ENCODE measurements around the gene TPRA1.
"Not testable (repeated sequence)": the region's sequence is repeated elsewhere in the genome, so short reads cannot be mapped to it uniquely, and the experiment has no call there.

TPRA1 gene

DNA sequence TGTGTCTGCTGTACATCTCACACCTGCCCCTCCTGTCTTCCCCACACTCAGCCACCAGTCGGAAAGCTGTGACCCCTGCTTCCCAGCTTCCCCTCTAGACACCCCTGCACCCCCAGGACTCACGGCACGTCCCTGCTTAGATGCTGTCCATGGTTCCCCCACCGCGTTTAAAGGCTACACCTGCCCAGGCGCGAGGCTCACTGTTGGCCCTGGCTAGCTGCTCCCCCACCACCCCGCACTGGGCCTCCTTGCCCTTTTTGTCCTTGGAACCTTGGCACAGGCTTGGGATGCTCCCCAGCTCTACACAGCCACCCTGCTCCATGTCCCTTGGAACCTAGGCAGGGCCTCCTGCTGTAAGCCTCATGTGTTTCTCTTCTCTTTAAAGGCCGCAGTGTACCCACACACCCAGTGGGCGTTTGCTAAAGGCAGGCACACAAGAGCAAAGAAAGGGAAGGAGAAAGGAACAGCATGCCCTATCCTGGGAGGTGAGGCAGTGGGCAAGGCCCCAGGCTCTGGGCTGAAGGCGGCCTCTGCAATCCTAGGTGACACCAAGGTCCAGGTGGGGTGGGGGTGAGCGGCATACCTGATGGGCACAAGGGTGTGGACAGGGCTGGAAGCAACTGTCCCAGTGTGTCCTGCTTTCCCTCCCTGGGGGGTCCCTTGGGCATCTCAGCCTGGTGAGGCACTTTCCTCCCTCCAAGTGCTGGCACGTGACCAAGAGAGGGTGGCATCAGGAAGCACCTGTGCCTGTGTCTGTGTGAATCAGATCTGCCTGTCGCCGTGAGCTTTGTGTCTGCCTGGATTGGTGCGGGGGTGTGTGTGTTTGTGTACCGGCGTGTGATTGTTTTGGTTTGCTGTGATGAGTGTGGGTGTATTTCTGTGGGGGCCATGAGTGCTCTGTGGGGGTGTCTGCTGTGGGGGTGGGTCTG lies 54.4 kb downstream of the TPRA1 start:
- no peak for DNase-seq

DNA sequence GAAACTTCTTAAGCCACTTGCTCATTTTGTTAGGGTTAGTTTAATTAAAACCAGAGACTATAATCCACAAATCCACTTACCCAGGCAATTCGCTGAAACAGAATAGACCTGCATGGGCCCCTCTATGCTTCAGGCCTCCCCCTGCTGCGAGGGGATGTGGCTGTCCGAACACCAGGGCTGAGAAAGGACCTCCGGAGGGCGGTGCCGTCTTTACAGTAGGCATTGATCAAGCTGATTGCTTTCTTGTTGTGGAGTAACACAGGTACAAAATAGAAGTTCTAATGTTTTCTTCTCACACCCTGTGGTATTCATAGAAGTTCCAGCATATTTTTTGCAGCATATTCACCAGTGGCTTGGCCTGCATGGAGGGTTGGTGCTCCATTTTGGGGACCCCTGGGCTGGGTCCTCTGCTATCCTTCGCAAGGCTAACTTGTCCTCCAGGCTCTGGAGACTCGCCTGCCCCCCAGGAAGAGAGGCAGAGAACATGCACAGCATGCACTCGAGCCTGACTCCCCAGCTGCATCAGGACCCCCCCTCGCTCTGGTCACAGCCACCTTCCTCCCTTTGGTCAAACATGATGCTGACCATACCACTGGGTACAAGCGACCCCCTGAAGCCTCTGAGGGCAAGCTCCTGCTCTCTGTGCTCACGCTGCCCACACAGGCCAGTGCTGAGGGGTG lies 55.3 kb downstream of the TPRA1 start:
- no peak for DNase-seq

DNA sequence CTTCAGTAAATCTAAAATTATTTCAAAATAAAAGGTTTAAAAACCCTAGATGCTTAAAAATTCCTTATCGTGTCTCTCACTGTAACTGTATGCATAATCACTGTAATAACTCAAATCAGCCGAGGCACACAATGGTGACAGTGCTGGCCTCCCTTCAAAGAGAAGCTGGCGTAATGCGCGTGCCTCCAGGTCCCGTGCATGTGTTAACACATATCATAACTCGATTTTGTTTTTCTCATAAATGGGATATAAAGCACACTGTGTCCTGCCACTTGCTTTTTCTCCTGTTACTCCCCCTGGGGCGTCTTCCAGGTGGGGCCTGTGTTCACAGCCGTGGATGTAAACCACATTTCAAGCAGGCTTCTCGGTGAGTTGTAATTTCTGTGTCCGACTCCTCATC lies 56.0 kb downstream of the TPRA1 start:
- no peak for DNase-seq

DNA sequence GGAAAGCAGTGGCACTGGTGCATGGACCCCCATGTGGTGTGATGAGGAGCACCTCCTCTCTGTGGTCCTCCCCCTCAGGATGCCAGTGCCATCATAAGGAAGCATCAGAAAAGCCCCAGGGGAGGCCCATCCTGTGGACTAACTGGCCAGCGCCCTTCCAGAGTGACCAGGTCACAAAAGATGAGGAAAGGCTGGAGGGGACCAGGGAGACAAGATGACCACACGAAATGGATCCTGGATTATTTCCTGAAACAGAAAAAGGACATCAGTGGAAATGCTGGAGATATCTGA lies 56.4 kb downstream of the TPRA1 start:
- no peak for DNase-seq

DNA sequence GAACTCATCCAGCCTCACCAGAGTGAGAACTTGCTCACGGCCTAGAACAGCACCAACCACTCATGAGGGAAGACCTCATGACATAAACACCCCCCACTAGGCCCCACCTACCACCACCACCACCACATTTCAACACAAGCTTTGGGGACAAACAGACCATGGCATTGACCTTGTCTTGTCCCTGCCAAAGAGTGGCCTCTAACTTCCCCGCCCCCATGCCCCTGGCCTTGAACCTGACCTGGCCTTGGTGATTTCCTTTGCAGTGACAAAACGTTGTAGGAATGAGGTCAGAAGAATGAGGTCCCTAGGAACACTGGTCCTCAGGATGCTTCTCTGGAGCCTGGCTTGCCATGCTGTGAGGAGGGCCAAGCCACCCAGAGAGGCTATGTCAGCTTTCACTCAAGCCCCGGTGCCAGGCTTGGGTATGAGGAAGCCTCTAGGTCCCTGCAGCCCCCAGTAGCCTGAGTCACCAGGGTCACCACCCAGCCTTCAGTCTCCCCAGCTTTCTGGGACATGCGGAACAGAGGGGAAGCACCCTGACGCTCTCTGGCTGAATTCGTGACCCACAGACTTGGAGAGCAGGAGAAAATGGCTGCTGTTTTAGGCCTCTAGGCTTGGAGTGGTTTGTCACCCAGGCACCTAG lies 57.9 kb downstream of the TPRA1 start:
- no peak for DNase-seq

DNA sequence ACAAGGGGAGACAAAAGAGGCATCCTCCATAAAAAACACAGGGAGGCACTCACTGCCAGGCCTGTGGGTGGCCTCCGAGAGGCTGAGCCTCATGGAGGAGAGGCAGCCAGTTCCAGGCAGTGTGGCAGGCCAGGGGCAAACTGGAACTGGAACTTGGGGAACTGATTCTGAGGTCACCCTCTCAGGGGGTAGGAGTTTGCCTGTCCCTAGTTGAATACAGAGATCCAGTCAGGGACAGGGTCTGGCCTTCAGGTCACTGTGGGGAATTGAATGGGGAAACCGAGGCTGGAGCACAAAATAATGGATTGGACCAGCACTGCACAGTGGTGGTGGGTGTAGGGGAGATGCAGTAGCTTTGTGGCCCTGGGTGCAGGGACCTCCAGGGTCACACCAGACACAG lies 58.7 kb downstream of the TPRA1 start:
- no peak for DNase-seq

DNA sequence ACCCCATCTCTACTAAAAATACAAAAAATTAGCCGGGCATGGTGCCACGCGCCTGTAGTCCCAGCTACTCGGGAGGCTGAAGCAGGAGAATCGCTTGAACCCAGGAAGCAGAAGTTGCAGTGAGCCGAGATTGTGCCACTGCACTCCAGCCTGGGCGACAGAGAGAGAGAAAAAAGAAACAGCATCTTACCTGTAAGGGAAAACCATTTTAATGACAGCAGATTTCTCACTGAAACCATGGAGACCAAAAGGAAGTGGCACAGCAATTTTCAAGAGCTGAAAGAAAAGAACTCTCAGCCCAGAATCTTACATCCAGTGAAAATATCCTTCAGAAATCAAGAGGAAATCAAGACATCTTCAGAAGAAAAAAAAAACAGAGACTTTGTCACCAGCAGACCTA lies 59.7 kb downstream of the TPRA1 start:
- not testable (repeated sequence) for DNase-seq

DNA sequence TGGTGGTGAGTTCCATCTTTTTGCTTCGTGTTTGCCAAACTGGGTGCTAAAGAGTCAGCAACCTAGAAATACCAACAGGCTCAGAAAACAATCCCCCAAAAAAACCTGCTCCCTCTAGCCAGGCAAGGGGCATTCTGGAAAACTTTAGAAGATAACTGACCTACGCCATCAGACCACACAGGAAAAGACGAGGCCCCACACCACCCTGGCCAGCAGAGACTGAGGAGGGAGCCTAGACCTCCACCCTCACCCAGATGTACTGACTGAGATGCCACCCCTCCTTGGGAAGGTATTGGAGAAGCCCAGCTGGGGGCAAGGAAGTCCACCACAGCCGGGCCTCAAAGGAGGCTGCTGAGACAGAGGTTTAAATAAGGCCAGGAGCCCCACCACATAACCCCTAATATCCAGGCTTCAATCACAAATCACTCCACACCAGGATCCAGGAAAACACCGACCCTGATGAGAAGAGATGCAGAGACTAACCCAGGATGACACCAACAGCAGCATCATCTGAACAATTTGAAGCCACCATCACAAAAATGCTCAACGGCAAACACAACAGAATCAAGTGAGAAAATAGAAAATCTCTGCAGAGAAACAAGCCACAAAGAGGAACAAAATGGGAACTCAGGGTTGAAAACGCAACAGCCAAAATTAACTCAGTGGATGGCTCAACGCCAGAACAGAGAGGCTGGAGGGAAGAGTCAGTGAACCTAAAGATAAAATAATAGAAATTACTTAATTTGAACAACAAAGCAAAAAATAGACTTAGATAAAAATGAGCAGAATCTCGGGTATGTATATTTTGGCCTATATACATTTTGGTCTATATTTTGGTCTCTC lies 61.0 kb downstream of the TPRA1 start:
- no peak for DNase-seq

DNA sequence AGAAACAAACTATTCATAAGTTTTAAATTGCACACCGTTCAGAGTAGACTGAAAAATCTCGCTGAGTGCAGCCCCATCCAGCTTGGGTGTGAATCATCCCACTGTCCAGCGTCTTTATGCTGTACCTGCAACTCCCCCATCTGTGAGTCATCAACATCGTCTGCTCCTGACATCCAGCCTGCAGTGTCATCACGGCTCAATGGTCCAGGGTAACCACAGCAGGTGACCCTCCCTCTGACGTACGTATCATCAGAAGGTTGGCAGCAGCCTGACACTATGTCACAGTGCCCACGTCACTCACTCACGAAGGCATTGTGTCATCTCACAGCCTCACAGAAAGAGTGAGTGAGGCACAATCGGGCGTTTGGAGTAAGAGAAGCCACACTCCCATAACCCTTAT lies 65.2 kb downstream of the TPRA1 start:
- no peak for DNase-seq

DNA sequence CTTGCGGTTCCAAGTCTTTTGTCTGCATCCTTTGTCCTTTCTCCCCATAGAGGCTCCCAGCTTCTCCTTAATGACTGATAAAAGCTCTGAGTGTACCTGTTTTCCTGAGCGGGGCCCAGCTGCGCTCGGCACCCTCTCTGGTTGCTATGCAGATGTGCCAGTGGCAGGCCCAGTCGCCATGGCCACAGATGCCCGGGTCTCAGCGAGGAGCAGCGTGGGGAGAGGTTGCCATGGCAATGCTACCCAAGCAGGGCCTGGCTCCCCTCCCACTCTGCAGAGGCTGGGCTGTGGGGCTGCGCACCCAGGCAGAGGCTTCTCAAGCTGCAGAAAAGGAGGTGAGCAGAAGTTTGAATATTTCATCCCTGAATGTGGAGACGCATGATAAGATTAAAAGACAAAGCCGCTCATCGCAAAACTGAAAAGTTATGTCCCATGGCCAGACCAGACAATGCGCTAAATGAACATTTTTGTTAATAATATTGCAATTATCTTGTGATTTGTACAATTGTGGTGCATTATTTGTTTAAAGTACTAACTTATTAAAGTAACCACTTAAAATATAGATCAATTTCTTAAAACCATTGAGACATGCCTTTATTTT lies 66.1 kb downstream of the TPRA1 start:
- no peak for DNase-seq

Data from Kasumi-1 (cell line).